HEK293T (cell line): Measurements from ENCODE around the gene CANT1.

ENCODE experiments used
- CTCF ChIA-PET: fragments of 350-600 bp; formaldehyde crosslinking; extraction: SDS; loops from one replicate; lab custom pipeline; 2021; ENCODE audit warnings: antibody characterized with exemption, inconsistent platforms; lab: Yijun Ruan, JAX
- POLR2A ChIA-PET: fragments of 350-600 bp; formaldehyde crosslinking; extraction: SDS; loops from one replicate; lab custom pipeline; 2020; ENCODE audit warnings: antibody characterized with exemption, inconsistent platforms; lab: Yijun Ruan, JAX
- DNase-seq: peaks from one replicate; pipeline ENCODE4 v3.0.0; 2012; ENCODE audit warnings: mixed read lengths; ENCODE audit errors: extremely low spot score
- ARNT ChIP-seq: fragments of 450-650 bp; IDR thresholded peaks from 2 replicates; pipeline ENCODE4 v1.6.1; 2017; ENCODE audit warnings: mild to moderate bottlenecking
- BHLHE40 ChIP-seq: fragments of 450-650 bp; IDR thresholded peaks from 2 replicates; pipeline ENCODE4 v1.6.1; 2016; ENCODE audit warnings: mild to moderate bottlenecking, moderate library complexity, borderline replicate concordance
- CTBP1 ChIP-seq: fragments of 450-650 bp; IDR thresholded peaks from 2 replicates; pipeline ENCODE4 v1.6.1; 2016; ENCODE audit warnings: borderline replicate concordance
- ELF4 ChIP-seq: fragments of 450-650 bp; IDR thresholded peaks from 2 replicates; pipeline ENCODE4 v1.6.1; 2017; ENCODE audit warnings: antibody characterized with exemption
- FOXA1 ChIP-seq: fragments of 450-650 bp; IDR thresholded peaks from 2 replicates; pipeline ENCODE4 v1.6.1; 2016; ENCODE audit warnings: mild to moderate bottlenecking
- FOXK2 ChIP-seq: fragments of 450-650 bp; IDR thresholded peaks from 2 replicates; pipeline ENCODE4 v1.6.1; 2016; ENCODE audit warnings: mild to moderate bottlenecking
- FOXM1 ChIP-seq: fragments of 450-650 bp; IDR thresholded peaks from 2 replicates; pipeline ENCODE4 v1.6.1; 2017; ENCODE audit warnings: mild to moderate bottlenecking, borderline replicate concordance
- HDGF ChIP-seq: fragments of 450-650 bp; IDR thresholded peaks from 2 replicates; pipeline ENCODE4 v1.6.1; 2017; ENCODE audit warnings: antibody characterized with exemption, borderline replicate concordance
- L3MBTL2 ChIP-seq: fragments of 450-650 bp; conservative IDR thresholded peaks from 2 replicates; pipeline ENCODE4 v1.6.1; 2016; ENCODE audit warnings: mild to moderate bottlenecking
- LEF1 ChIP-seq: fragments of 450-650 bp; IDR thresholded peaks from 2 replicates; pipeline ENCODE4 v1.6.1; 2017; ENCODE audit warnings: mild to moderate bottlenecking, borderline replicate concordance
- NFRKB ChIP-seq: fragments of 450-650 bp; IDR thresholded peaks from 2 replicates; pipeline ENCODE4 v1.6.1; 2016; ENCODE audit warnings: mild to moderate bottlenecking, moderate library complexity
- SP1 ChIP-seq: fragments of 450-650 bp; IDR thresholded peaks from 2 replicates; pipeline ENCODE4 v1.6.1; 2017
- SUZ12 ChIP-seq: fragments of 450-650 bp; IDR thresholded peaks from 2 replicates; pipeline ENCODE4 v1.6.1; 2016; ENCODE audit warnings: mild to moderate bottlenecking
- TARDBP ChIP-seq: fragments of 450-650 bp; IDR thresholded peaks from 2 replicates; pipeline ENCODE4 v1.6.1; 2016
- ZNF384 ChIP-seq: fragments of 450-650 bp; IDR thresholded peaks from 2 replicates; pipeline ENCODE4 v1.6.1; 2016
- TF ChIP-seq, protein P1 (sequence below): fragments of 450-650 bp; IDR thresholded peaks from 2 replicates; pipeline ENCODE4 v1.6.1; 2016

CANT1 gene

DNA sequence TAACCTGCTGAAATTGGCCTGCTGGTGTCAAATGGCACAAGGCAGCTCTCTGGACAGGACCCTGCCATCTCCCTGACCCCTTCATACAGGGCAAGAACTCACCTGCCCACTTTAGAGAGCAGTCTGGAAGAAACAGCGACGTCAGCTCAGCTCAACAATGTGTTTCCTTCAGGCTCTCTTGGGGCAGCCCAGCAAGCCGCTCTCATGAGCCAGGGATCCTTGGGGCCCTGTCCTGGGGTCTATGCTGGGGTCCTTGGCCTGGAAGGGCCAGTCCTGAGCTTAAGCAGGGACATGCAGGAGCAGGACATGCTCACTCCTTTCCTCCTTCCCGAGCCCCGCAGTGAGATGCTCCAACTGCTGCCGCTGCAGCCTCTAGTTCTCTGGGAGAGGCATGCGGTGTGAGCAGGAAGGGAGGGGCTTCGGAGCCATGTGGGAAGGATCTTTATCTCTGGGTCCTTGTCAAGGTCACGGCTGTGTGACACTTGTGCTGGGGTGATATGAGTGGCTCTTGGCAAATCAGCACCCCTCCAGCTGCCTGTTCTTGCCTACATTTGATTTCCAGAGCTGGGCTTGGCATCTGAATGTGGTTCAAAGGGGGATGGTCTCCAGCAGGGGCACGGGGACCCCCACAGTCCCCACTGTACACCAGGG is 17.8 kb upstream of the CANT1 start:
- ChIA-PET POLR2A (interaction anchor here (2.5 kb wide), 1 partner anchor 18 kb away, joined by 7 read pairs; the partner anchor contains the start of gene CANT1), CTCF (interaction anchor here (3.6 kb wide), 1 partner anchor 14 kb away, joined by 17 read pairs; no protein-coding TSS in a partner anchor)
- TF ChIP-seq FOXK2, result no peak
- no peak for DNase-seq

DNA sequence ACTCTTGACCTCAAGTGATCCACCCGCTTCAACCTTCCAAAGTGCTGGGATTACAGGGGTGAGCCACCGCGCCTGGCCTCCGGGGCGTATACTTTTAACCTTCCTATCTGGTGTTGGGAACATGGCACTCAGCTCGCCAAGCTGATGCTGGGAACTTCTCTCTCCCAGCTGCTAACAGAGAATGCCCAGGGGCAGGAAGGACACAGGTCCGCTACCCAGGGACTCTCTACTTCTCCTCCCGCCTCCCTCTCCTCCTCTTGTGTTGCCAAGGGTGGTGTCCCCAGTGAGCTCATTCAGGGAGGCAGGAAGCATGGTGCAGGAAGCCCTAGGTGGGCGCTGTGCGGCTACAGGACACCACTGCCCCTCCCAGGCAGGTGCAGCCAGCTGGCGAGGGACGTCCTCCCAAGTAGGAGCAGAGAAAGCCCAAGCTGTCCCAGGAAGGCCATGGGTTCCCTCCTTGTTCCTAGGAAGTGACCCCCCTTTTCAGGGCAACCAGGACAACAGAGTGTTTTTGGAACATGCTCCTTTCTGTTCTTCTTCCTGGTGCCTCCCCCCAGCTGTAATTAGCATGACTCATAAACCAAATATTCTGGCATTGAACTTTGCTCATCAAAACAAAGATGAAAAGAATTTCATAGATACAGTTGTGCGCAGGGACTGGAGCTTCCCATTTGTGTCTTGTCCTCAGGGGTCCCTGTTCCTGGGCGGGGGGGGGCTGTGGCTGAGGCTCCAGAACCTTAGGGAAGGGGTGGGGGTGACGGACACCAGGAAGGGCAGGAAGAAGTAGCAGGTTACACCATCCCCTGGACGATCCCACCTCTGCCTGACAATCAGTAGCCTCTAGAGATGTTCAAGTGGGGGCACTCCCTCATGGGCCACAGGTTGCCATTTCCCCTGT is 17.1 kb upstream of the CANT1 start:
- ChIA-PET POLR2A (interaction anchor here (2.5 kb wide), 1 partner anchor 17 kb away, joined by 7 read pairs; the partner anchor contains the start of gene CANT1), CTCF (interaction anchor here (0.6 to 3.6 kb wide), 2 partner anchors 15 to 18 kb away, joined by 3 to 17 read pairs; no protein-coding TSS in a partner anchor)
- no peak for DNase-seq
- no peak for TF ChIP-seq BHLHE40
- no peak for TF ChIP-seq NFRKB
- TF ChIP-seq FOXA1, result no peak
- TF ChIP-seq, protein P1, sequence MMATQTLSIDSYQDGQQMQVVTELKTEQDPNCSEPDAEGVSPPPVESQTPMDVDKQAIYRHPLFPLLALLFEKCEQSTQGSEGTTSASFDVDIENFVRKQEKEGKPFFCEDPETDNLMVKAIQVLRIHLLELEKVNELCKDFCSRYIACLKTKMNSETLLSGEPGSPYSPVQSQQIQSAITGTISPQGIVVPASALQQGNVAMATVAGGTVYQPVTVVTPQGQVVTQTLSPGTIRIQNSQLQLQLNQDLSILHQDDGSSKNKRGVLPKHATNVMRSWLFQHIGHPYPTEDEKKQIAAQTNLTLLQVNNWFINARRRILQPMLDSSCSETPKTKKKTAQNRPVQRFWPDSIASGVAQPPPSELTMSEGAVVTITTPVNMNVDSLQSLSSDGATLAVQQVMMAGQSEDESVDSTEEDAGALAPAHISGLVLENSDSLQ, result no peak
- TF ChIP-seq CTBP1, result no peak
- no peak for TF ChIP-seq ELF4
- no peak for TF ChIP-seq ARNT
- TF ChIP-seq TARDBP, result no peak
- TF ChIP-seq SUZ12, result no peak
- TF ChIP-seq LEF1, result no peak
- TF ChIP-seq L3MBTL2, result no peak
- no peak for TF ChIP-seq HDGF
- TF ChIP-seq FOXM1, result no peak
- TF ChIP-seq ZNF384, result no peak
- no peak for TF ChIP-seq SP1
- no peak for TF ChIP-seq FOXK2

DNA sequence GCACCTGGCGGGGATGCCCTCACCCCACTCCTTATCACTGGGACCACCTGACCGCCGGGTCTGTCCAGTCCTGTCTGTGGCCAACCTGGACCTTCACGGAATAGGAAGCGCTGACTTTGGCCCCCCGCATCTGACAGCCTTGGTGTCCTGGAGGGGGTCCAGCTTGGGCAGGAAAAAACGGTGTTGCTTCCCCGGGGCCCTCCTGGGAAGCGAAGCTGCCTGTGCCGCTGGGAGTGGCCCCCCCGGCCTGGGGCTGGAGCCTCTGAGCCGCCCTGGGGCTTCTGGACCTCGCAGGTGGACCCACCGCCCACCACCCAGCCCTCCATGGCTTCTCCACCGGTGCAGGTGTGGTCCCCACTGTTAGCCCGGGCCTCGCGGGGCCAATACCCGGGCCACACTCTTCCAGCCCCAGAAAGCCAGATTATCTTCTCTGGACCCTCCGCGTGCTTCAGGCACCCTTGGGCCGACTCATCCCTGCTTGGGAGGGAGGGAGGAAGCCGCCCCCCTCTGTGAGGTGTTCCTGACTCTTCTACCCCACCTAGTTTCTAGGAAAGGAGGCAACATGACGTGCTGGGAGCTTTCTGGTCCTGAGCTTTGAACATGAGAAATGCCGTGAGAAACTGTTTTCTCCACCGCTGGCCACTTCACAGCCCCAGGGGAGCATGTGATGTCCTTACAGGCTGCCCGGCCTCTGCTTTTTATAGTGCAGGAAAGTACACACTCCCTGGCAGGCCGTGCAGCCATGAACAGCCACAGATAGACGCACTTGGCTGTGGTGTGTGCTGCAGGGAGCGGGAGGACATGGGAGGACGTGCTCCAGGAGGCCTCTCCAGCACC is 15.6 kb upstream of the CANT1 start:
- TF ChIP-seq FOXK2, result no peak
- TF ChIP-seq LEF1, result no peak
- TF ChIP-seq HDGF, result no peak
- TF ChIP-seq, protein P1, result no peak
- no peak for DNase-seq
- ChIA-PET CTCF (interaction anchor here (0.7 to 3.6 kb wide), 2 partner anchors 16 to 45 kb away, joined by 3 to 17 read pairs; no protein-coding TSS in a partner anchor), POLR2A (interaction anchor here (1.3 to 2.5 kb wide), 2 partner anchors 15 to 49 kb away, joined by 3 to 7 read pairs; partner anchors contain the start of genes CANT1 and ENGASE)

DNA sequence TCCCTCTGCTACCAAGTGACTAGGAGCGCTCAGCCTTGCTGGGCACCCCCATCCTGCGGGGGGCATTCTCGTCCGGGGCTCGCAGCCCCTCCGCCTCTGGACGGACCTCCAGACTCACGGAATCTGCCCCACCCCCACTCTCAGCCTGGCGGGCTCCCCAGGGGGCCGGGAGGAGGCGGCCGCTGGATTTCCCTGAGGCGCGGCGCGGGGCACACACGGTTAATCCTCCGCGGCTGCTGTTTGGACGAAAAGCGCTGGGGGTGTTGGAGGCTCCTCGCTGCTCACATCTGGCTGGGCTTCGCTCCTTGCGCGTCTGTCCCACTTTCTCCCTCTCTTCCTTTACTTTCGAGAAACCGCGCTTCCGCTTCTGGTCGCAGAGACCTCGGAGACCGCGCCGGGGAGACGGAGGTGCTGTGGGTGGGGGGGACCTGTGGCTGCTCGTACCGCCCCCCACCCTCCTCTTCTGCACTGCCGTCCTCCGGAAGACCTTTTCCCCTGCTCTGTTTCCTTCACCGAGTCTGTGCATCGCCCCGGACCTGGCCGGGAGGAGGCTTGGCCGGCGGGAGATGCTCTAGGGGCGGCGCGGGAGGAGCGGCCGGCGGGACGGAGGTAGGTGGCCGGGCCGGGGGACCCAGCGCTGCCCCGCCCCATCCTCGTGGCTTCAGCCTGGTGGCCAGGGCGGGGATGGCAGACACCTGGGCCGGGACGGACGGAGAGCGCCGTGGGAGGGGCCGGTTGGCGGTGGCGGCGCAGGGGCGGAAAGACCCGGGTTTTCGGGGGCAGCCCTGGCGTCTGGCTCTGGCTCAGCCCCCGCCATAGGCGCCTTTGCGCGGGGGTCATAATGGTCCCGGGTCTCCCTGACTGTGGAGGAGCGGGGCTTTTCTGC is 14.6 kb upstream of the CANT1 start, which contains the start of gene C1QTNF1:
C1QTNF1 (plus strand) TSS at position 284 of the 886 bp plus-strand sequence. CDS start 19,800 bp downstream, outside the sequence.
- peak; percentile 77 for DNase-seq
- TF ChIP-seq, protein P1, result no peak
- no peak for TF ChIP-seq FOXA1
- no peak for TF ChIP-seq TARDBP
- no peak for TF ChIP-seq NFRKB
- no peak; the same call in 1 of the 2 replicates for TF ChIP-seq L3MBTL2
- no peak for TF ChIP-seq ARNT
- no peak for TF ChIP-seq BHLHE40
- TF ChIP-seq SP1, result no peak
- no peak for TF ChIP-seq FOXK2
- TF ChIP-seq FOXM1, result no peak
- no peak for TF ChIP-seq ZNF384
- ChIA-PET POLR2A (interaction anchor here (1.3 kb wide), 1 partner anchor 50 kb away, joined by 3 read pairs; the partner anchor contains the start of gene ENGASE), CTCF (no interaction called here)

DNA sequence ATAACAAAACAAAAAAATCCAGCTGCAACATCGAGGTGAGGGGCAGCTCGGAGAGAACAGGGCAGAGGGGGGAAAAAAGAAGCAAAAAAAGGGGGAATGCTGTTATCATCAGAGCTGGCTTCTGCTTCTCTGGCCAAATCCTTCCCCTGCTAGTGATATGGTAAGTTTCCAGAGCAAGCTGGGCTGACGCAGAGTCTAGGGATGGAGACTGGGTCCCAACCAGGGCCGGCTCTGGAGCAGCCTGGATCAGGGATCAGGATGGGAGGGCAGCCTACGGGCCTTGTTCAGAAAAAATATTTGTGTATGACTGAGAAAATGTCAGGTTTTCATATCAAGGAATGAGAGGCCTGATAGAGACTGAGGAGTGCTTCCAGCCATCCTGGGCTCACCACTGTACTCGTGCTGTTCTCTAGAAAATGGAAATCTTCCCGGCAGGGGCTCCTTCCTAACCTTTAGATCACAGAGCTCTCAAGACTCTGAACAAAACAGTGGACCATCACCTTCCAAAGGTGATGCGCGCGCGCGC is 13.7 kb upstream of the CANT1 start:
- POLR2A ChIA-PET, result no interaction called here
- TF ChIP-seq TARDBP (no peak), LEF1 (no peak), CTBP1 (no peak), BHLHE40 (no peak), FOXA1 (no peak), HDGF (no peak), ARNT (no peak)
- CTCF ChIA-PET, result interaction anchor here (0.6 kb wide), 1 partner anchor 11 kb away, joined by 4 read pairs; no protein-coding TSS in a partner anchor
- no peak for DNase-seq
